Central memory CD4-positive, alpha-beta T cell (primary cell): ENCODE data around the gene SYT1.

Experiments
- DNase-seq: peaks from one replicate; pipeline ENCODE4 v3.0.0; 2022

SYT1 gene

GRCh38 chr12:79454338-79454843 lies 589.8 kb downstream of the SYT1 start:
- DNase-seq = no peak

DNA sequence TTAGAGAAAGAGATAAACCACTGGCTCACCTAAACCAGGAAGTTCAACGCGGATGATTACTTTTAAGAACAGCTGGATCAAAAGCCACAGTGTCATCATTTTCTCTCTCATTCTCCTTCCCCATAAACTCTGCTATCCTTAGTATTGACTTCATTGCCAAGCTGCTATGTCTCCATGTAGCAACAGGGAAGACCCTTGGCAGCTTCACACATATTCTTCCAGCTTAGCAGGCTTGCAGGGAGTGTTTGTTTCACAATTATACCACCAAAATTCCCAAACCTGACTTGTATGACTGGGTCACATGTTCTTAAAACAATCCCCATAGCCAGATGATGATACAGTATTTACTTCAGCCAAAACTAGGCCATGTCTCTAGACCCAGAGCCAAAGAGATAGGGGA lies 590.7 kb downstream of the SYT1 start:
- DNase-seq = no peak

- DNase-seq = no peak
Measured at GRCh38 chr12:79482323-79482722, 617.7 kb downstream of the SYT1 start.

DNA sequence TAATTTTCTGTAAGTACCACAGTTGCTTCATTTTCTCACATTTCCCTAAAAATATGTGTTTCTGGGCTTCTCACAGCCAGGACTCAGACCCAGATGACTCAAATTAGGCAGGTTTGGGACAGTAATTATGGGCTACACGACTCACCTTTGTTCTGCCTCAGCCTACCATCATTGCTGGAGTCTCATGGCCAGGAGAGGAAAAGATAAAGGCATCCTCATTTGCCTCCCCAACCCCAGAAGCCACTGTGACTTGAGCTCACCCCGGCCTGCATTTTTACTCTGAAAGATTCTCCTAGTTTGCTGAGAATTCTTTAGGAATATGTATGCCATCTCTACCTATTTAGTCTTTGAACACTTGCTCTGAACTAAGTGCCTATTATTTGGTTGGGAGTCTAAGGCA lies 618.3 kb downstream of the SYT1 start:
- no peak for DNase-seq

- DNase-seq = no peak
Measured at GRCh38 chr12:79486154-79486553, 621.6 kb downstream of the SYT1 start.

GRCh38 chr12:79487386-79488110 lies 623.0 kb downstream of the SYT1 start:
- DNase-seq = no peak
